GM19452 (cell line): ENCODE measurements around the gene PNLDC1.
"Not testable (repeated sequence)": the region's sequence is repeated elsewhere in the genome, so short reads cannot be mapped to it uniquely, and the experiment has no call there.

Source experiments
- ATAC-seq: cut with Tn5 transposase; IDR thresholded peaks from one replicate; pipeline ENCODE4 v1.9.1; 2021; ENCODE audit not compliant: unreplicated experiment

The PNLDC1 gene

DNA sequence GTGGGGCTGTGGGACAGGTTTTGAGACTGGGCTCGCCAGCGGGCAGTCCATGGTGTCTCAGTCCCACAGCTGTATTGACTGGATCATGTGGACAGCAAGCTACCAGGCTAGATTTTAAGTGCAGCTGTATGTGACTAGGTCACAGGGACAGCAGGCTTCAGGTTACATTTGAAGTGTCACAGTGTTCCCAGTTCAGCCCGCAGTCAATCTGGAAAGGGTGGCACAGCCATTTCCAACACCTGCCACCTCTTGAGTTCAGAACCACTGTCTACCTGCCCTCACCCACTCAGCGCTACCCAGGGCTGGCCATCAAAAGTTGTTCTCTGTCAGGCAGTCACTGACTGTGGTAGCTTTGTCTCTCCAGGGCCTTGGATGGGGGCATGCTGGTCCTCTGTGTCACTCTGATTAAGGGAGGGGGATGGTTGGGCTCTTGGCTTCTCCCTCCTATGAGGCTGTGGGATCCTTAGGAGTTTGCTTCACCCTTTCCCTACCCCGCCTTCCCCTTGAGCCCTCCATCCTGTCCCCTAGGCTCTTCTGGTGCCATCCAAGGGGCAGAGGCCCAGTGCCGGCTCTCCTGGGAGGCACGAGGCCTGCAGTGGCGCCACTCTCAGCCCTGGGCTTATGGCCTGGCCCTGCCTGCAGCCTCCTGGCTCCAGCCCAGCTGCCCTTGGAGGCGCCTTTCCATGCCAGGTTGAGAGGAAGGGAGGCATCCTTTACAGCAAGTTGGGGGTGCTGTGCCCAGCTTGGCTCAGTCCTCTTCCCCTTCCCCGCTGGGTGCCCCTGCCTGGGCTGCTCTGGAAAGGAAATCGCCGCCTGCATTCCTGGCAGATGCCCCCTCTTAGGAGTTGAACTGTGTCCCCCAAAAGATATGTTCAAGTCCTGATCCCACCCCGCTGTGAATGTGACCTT, 44.9 kb downstream of the PNLDC1 start:
- ATAC-seq: no peak

DNA sequence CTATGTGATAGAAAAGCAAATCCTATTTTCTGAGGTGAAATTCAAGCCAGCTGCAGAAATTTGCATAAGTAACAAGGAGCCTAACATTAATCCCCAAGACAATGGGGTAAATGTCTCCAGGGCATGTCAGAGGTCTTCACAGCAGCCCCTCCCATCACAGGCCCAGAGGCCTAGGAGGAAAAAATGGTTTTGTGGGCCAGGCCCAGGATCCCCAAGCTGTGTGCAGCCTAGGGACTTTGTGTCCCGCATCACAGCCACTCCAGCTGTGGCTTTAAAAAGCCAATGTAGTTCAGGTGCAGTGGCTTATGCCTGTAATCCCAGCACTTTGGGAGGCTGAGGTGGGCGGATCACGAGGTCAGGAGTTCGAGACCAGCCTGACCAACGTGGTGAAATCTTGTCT, 48.5 kb downstream of the PNLDC1 start:
- ATAC-seq: not testable (repeated sequence)

DNA sequence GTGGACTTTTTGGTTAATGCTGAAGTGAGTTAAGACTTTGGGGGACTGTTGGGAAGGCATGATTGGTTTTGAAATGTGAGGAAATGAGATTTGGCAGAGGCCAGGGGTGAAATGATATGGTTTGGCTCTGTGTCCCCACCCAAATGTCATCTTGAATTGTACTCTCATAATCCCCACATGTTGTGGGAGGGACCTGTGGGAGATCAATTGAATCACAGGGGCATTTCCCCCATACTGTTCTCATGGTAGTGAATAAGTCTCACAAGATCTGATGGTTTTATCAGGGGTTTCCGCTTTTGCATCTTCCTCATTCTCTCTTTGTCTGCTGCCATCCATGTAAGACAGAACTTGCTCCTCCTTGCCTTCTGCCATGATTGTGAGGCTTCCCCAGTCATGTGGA, 49.8 kb downstream of the PNLDC1 start:
- ATAC-seq: not testable (repeated sequence)

DNA sequence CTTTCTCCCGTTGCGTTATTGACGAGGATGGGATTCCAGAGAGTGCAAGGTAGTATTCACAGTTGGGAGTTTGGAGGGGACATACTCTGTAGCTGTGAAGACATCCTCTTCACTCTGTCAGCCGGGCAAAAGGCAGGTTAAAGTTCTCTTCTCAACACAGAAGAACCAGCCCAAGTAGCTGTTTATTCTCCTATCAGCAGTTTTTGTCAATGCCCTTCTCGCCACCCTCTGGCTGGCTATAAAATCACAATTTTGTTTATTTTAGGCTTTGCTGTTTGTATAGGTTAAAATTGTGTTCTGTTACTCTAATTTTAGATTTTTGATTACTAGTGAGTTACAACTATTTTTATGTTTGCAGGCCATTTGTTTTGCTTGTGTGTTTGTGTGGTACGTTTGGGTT, 52.8 kb downstream of the PNLDC1 start:
- ATAC-seq: no peak

DNA sequence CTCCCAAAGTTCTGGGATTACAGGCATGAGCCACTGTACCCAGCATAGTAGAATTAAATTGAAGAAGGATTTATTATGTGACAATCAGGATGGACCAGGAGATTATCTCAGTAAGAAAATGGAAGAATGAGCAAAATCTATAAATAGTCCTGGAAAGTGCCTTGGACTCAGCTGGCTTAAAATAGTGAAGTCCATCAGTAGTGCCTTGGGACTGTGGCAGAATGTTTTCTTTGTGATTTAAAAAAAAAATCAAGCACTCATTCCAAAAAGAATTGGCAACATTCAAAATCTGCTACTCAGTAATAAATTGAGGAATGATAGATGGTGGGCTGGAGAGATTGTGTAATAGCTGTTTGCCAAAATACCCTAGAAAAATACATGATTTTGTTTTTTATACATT, 53.7 kb downstream of the PNLDC1 start:
- no peak for ATAC-seq

DNA sequence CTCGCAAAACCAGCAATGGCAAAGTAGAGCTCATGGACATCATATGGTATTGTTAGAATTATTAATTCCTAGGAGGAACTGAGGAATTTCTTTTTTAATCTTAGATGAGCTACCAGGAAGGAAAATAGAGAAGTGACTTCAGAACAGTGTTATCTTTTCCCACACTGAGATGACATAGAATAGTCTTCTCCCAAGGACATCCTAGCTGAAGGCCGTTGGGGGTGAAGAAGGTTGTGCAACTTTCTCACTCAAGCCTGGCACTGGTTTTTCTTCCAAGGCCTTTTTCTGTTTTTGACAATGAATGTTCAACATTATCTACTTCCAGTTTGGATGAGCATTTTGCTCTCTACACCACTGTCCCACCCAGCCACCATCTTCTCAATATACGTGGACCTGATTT, 54.9 kb downstream of the PNLDC1 start:
- ATAC-seq: no peak

DNA sequence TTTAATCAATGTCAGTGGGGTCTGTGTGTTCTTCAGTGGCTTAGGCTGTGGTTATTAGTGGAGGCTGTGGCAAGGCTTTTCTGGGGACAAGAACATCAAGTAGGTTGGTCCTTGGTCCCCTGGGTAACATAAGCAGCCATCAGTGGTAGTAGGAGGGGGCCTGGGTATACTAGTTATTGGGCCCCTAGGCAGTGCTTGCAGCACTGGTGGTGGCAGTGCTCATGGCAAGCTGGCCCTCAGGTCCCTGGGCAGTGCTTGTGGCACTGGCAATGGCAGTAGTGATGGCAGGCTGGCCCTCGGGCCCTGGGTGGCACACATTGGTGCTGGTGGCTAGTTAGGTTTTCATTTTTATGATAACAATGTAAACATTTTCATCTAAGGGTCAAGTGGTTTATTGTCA, 58.2 kb downstream of the PNLDC1 start:
- no peak for ATAC-seq

DNA sequence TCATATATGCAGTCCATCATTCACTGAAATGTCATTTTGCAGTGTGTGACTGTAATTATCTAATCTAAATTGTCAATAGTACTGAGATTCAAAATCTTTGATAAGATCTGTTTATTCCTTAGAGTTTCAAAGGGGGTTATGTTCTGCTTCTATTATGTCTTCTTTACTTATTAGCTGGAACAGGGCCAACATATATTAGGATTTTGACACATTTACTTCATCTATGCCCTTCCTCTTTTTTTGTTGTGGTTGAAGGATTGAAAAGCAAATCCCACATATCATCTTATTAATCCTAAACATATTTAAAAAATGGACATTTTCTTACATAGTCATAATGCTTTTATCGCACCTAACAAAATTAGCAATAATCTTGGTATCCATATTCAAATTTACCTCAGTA, 60.4 kb downstream of the PNLDC1 start:
- ATAC-seq: no peak

DNA sequence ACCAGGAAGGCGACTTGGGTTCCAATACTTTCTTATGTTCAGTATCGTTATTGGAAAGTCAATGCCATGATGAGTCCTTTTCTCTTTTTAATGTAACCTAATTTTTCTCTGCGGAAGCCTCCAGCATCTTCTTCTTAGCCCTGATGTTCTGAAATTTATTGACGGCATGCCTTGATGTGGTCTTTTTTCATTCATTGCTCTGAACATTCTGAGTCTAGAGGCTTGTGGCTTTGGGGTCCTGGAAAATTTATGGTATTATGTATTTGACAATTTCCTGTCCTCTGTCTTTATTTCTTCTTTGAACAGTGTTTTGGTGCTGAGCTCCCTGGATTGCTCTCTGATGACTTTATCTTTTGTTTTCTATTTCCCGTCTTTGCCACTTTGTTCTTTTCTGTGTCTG, 62.0 kb downstream of the PNLDC1 start:
- ATAC-seq: no peak

DNA sequence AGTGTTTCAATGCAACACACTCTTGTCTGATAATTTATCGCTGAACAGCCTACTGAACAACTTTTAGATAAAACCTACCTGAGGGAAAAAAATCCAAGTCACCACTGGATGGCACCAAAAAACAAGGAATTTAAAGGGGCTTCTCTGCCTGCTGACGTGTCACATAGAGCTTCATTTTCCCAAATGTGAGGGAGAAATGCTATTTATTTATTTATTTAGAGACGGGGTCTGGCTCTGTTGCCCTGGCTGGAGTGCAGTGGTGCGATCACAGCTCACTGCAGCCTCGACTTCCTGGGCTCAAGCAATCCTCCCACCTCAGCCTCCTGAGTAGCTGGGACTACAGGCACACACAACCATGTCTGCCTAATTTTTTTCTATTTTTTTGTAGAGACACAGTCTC, 63.3 kb downstream of the PNLDC1 start:
- not testable (repeated sequence) for ATAC-seq

DNA sequence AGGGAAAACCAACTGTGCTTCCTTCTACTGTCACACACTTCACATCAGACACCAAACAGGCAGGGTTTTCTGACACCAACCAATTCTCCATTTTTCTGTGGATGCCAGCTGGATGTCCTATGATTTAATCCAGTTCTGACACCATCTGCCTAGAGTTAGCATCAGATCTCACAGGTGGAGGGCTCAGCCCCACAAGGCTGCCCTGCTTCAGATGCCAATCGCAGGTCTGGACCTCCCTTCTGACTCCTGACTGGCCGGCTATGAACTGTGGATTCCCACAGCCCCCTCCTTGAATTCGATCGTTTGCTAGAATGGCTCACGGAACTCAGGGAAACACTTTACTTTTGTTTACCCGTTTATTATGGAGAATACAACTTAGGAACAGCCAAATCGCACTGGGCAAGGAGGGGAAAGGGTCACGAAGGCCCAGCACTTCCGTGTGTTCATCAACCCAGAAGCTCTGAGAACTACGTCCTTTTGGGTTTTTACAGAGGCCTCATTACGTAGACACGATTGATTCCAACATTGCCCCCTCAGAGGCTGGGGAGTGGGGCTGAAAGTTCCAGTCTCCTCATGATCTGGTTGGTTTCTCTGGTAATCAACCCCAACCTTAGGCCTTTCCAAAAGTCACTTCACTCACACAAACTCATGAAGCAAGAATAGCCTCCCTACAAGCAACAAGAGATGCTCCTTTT, 65.3 kb downstream of the PNLDC1 start:
- no peak for ATAC-seq

DNA sequence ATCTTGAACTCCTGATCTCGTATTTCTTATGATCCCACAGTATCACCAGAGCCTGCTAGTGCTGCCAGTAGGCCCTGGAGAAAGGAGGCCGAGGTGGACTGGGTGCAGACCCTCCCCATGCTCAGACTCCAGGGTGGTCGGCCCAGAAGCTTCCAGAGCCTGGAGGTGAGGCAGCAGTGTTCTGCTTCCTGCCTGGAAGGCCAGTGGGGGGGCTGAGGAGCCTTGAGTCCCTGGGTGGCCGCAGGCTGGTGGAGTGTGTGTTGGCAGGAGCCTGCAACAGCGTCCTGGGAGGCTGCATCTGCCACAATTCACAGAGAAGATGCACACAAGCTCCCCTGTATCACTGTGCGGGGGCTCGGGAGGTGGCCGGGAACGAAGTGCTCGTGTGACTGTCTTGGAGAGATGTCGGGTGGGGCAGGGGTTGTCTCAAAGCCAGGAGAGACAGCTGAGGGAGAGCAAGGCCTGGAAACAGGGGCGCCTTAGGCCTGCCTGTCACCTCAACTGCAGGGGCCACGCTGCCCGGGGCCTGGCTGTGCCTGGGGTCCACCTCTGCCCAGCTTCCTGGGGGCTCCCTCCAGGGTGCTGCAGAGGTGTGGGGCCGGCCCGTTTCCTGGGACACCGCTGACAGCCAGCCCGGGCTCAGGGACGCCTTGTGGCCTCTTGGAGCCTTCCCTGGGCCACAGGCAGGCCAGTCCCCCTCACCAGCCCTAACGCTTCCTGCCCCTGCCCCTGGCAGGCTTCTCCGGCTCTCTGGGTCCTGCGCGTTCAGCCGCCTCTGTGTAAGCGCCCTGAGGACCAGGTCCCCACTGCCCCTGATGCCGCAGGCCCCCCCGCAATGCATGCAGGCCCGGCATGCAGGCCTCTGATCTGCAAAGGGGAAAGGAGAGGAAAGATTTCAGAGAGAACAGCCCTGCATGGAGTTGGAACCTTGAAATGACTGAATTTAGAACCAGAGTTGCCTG, 66.5 kb downstream of the PNLDC1 start:
- ATAC-seq: no peak
